Central memory CD8-positive, alpha-beta T cell (primary cell): ENCODE measurements around the gene ARHGAP42.

ENCODE experiments used
- ATAC-seq: fragments of 150-1000 bp; cut with Tn5 transposase; replicated peaks from 2 replicates; pipeline ENCODE4 v1.10.0; 2022; ENCODE audit warnings: mild to moderate bottlenecking, moderate FRiP score, moderate number of reproducible peaks; ENCODE audit not compliant: poor library complexity, severe bottlenecking; ENCODE audit errors: extremely low read depth
- DNase-seq, 2 donors: peaks; one replicate each; pipeline ENCODE4 v3.0.0; 2021; ENCODE audit warnings: low spot score in 2 of 2
- H3K27ac Mint-ChIP-seq: one replicate; pipeline ENCODE4 v1.8.0; 2022; ENCODE audit warnings: low read depth, mild to moderate bottlenecking, moderate library complexity, mixed read lengths
- H3K27me3 Mint-ChIP-seq: one replicate; pipeline ENCODE4 v1.8.0; 2022; ENCODE audit warnings: mixed read lengths
- H3K36me3 Mint-ChIP-seq: one replicate; pipeline ENCODE4 v1.8.0; 2022; ENCODE audit warnings: mild to moderate bottlenecking, moderate library complexity, mixed read lengths; ENCODE audit not compliant: insufficient read depth
- H3K4me1 Mint-ChIP-seq: one replicate; pipeline ENCODE4 v1.8.0; 2022; ENCODE audit warnings: mixed read lengths
- H3K4me3 Mint-ChIP-seq: one replicate; pipeline ENCODE4 v1.8.0; 2022; ENCODE audit warnings: mild to moderate bottlenecking, moderate library complexity, mixed read lengths
- H3K9me3 Mint-ChIP-seq: one replicate; pipeline ENCODE4 v1.8.0; 2022; ENCODE audit warnings: mixed read lengths

Gene ARHGAP42

DNA sequence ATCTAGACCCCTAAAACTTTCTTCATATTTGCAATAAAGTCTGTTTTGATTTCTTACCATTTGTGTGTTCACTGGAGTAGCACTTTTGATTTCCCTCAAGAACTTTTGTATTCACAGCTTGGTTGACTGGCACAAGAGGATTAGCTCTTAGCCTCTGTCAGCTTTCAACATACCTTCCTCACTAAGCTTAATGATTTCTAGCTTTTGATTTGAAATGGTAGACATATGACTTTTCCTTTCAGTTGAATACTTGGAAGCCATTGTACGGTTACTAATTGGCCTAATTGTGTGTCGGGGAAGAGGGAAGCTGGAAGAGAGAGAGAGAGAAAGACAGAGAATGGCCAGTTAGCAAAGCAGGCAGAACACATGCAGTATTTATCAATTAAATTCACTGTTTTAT, 180.5 kb downstream of the ARHGAP42 start:
- no peak overlapping the region for H3K27ac Mint-ChIP-seq
- ATAC-seq (no peak), DNase-seq (no peak)
- H3K4me1 Mint-ChIP-seq = no peaks in the 10 kb centered on the region
- no peaks in the 10 kb centered on the region for H3K36me3 Mint-ChIP-seq
- H3K27me3 Mint-ChIP-seq = no peaks in the 10 kb centered on the region
- no peak overlapping the region for H3K4me3 Mint-ChIP-seq
- peaks cover 6% of the 10 kb centered on the region for H3K9me3 Mint-ChIP-seq

DNA sequence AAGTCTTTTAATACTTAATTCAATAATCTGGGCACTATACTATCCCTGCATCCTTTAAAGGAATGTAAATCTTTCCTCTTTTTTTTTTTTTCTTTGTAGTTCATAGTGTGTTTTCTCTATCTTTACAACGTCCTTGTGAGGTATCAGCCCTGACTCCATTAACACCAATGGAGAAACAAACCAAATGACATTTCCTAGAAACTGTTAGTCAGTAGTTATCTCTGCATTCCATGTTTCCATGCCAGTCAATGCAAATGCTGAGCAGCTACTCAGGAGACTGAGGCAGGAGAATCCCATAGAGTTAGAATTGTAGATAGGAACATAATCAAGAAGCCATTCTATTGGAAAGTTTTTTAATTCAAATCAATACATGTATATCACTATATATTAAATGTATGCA, 182.2 kb downstream of the ARHGAP42 start:
- Mint-ChIP-seq H3K9me3 (peaks cover 14% of the 10 kb centered on the region), H3K27me3 (no peaks in the 10 kb centered on the region), H3K36me3 (no peaks in the 10 kb centered on the region), H3K4me1 (no peaks in the 10 kb centered on the region), H3K27ac (no peak overlapping the region), H3K4me3 (no peak overlapping the region)
- ATAC-seq (no peak), DNase-seq (no peak)

- no peaks in the 10 kb centered on the region for H3K36me3 Mint-ChIP-seq
- H3K9me3 Mint-ChIP-seq = peaks cover 18% of the 10 kb centered on the region
- H3K4me3 Mint-ChIP-seq = no peak overlapping the region
- ATAC-seq (no peak), DNase-seq (no peak)
- H3K27ac Mint-ChIP-seq = no peak overlapping the region
- no peaks in the 10 kb centered on the region for H3K27me3 Mint-ChIP-seq
- no peaks in the 10 kb centered on the region for H3K4me1 Mint-ChIP-seq
These were observed 183.1 kb downstream of the ARHGAP42 start for GRCh38 chr11:100870138-100870537.

- no peak overlapping the region for H3K27ac Mint-ChIP-seq
- H3K27me3 Mint-ChIP-seq = no peaks in the 10 kb centered on the region
- no peak for DNase-seq
- H3K36me3 Mint-ChIP-seq = no peaks in the 10 kb centered on the region
- peaks cover 13% of the 10 kb centered on the region for H3K9me3 Mint-ChIP-seq
- no peak for ATAC-seq
- H3K4me1 Mint-ChIP-seq = no peaks in the 10 kb centered on the region
- H3K4me3 Mint-ChIP-seq = no peak overlapping the region
These were observed 186.1 kb downstream of the ARHGAP42 start for GRCh38 chr11:100872951-100873740.

DNA sequence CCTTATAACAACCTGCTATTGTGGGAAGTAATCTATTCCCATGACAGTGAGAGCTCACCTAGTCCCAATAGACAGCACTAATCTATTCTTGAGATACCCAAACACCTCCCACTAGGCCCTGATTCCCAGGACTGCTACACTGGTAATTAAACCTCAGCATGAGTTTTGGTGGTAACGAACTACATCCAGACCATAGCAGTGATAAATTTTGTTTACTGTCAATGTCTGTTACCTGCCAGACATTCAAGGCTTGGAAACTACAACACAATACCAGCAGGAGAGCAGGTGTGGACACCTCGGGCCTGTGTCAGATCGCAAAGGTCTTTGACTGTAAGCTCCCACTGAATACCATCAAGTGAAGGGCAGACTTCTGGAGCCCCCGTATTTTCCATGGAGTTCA, 187.1 kb downstream of the ARHGAP42 start:
- no peaks in the 10 kb centered on the region for H3K4me1 Mint-ChIP-seq
- ATAC-seq = no peak
- DNase-seq = no peak
- no peak overlapping the region for H3K27ac Mint-ChIP-seq
- H3K9me3 Mint-ChIP-seq = peaks cover 13% of the 10 kb centered on the region
- H3K4me3 Mint-ChIP-seq = no peak overlapping the region
- no peaks in the 10 kb centered on the region for H3K36me3 Mint-ChIP-seq
- no peaks in the 10 kb centered on the region for H3K27me3 Mint-ChIP-seq

DNA sequence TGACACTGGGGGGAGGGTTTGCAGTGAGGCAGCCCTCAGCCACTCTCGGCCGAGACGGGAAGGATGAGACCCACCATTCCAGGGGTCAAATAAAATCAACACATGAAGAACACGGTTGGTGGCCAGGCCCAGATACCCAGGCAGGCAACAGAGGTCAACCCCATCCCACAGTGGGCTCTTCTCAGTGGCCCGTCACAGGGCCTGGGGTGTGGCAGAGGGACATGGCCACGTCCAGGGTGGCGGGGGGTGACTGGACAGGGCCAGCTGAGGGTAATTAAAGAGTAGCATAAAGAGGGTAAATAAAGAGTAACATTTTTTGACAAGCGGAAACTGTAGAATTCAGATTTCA, 188.4 kb downstream of the ARHGAP42 start:
- H3K36me3 Mint-ChIP-seq = no peaks in the 10 kb centered on the region
- no peak for DNase-seq
- no peak overlapping the region for H3K4me3 Mint-ChIP-seq
- no peak for ATAC-seq
- no peak overlapping the region for H3K27ac Mint-ChIP-seq
- H3K9me3 Mint-ChIP-seq = peaks cover 18% of the 10 kb centered on the region
- no peaks in the 10 kb centered on the region for H3K27me3 Mint-ChIP-seq
- no peaks in the 10 kb centered on the region for H3K4me1 Mint-ChIP-seq

- Mint-ChIP-seq H3K9me3 (peaks cover 18% of the 10 kb centered on the region), H3K27me3 (no peaks in the 10 kb centered on the region), H3K27ac (no peak overlapping the region), H3K4me3 (no peak overlapping the region), H3K4me1 (no peaks in the 10 kb centered on the region), H3K36me3 (no peaks in the 10 kb centered on the region)
- DNase-seq (no peak), ATAC-seq (no peak)
These were observed 189.9 kb downstream of the ARHGAP42 start for GRCh38 chr11:100876815-100877520.

DNA sequence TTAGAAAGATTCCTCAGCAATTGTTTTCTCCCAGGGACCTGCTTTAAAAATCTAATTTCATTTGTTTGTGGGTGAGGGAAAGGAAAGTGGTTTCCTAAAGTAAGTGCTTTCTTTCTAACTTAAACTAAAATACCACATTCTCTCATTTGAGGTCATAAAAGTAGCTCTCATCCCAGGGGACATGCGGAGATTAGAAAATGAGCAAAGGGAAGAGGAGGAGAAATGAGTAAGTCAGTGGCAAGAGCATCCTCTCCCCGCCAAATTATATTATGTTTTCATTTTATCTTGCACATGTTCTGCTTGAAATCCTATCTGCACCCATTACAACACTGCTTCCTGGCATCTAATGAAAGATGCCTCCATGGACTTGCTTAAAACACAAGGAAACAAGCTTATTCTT, 191.4 kb downstream of the ARHGAP42 start:
- ATAC-seq (no peak), DNase-seq (no peak)
- no peaks in the 10 kb centered on the region for H3K27me3 Mint-ChIP-seq
- H3K9me3 Mint-ChIP-seq = peaks cover 18% of the 10 kb centered on the region
- no peaks in the 10 kb centered on the region for H3K36me3 Mint-ChIP-seq
- H3K4me3 Mint-ChIP-seq = no peak overlapping the region
- no peak overlapping the region for H3K27ac Mint-ChIP-seq
- no peaks in the 10 kb centered on the region for H3K4me1 Mint-ChIP-seq

DNA sequence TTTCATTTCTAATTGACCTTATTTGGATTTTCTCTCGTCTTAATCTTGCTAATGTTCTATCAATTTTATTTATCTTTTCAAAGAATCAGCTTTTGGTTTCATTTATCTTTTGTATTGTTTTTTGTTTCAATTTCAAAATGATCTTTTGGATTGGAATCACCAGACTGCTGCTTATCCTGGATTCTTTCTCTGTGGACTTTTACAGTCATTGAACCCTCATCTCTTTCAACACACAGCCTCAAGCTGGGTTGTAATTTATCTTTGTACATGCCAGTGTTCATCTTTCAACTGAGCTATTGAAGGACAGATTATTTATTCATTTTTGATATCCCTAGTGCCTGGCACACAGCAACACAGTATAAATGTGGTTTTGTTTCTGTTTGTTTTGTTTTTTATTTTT, 195.9 kb downstream of the ARHGAP42 start:
- ATAC-seq = no peak
- Mint-ChIP-seq H3K27me3 (no peaks in the 10 kb centered on the region), H3K4me3 (no peak overlapping the region), H3K27ac (no peak overlapping the region), H3K36me3 (no peaks in the 10 kb centered on the region), H3K9me3 (peaks cover 12% of the 10 kb centered on the region), H3K4me1 (no peaks in the 10 kb centered on the region)
- no peak for DNase-seq

DNA sequence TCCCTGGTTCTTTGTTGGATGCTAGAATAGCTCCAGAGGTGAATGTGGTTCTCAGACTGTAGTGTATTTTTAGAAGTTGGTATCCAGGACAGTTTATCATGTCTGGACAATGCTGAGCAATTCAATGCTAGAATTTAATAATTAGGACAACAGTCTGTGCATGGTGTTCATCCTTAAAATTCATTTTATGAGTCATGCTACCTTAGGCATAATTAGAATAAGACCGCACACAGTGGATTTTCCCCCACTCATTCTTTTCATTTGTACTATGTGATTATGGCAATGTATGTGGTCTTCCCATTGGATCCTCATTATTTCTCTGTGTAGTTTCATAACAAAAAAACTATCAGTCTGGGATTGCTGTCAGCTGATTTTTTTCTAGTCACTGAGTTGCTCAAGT, 196.7 kb downstream of the ARHGAP42 start:
- H3K27ac Mint-ChIP-seq = no peak overlapping the region
- no peak overlapping the region for H3K4me3 Mint-ChIP-seq
- ATAC-seq (no peak), DNase-seq (no peak)
- no peaks in the 10 kb centered on the region for H3K4me1 Mint-ChIP-seq
- H3K9me3 Mint-ChIP-seq = peaks cover 12% of the 10 kb centered on the region
- no peaks in the 10 kb centered on the region for H3K27me3 Mint-ChIP-seq
- H3K36me3 Mint-ChIP-seq = no peaks in the 10 kb centered on the region

- no peaks in the 10 kb centered on the region for H3K27me3 Mint-ChIP-seq
- no peaks in the 10 kb centered on the region for H3K4me1 Mint-ChIP-seq
- no peak overlapping the region for H3K27ac Mint-ChIP-seq
- H3K4me3 Mint-ChIP-seq = no peak overlapping the region
- ATAC-seq = no peak
- peaks cover 3% of the 10 kb centered on the region for H3K9me3 Mint-ChIP-seq
- no peaks in the 10 kb centered on the region for H3K36me3 Mint-ChIP-seq
- no peak for DNase-seq
These were observed 200.6 kb downstream of the ARHGAP42 start for GRCh38 chr11:100887659-100888058.

GRCh38 chr11:100888836-100889235, 201.7 kb downstream of the ARHGAP42 start:
- Mint-ChIP-seq H3K36me3 (no peaks in the 10 kb centered on the region), H3K27ac (no peak overlapping the region)

DNA sequence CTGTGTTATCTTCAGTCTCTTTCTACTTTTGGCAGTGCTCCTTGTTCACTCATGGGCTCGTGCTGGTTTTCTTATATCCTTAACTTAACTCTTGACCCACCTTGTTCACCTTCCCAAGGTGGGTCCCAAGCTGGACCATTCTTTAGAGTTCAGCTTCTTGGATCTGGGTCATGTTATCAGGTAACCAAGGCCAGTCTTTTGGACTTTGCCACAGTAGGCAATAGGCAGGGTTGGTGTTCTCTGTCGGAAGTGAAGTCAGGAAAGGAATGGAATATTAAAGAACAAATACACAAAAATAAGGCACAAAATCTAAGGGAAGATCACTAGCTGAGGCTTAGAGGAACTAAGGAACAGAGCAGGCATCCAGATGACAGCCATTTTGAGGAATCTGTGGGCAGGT, 202.7 kb downstream of the ARHGAP42 start:
- DNase-seq = no peak
- H3K4me3 Mint-ChIP-seq = no peak overlapping the region
- no peaks in the 10 kb centered on the region for H3K36me3 Mint-ChIP-seq
- no peak for ATAC-seq
- H3K27me3 Mint-ChIP-seq = no peaks in the 10 kb centered on the region
- H3K4me1 Mint-ChIP-seq = no peaks in the 10 kb centered on the region
- H3K27ac Mint-ChIP-seq = no peak overlapping the region
- H3K9me3 Mint-ChIP-seq = no peaks in the 10 kb centered on the region

More at GRCh38 chr11:100888836-100889235, 201.7 kb downstream of the ARHGAP42 start:
- Mint-ChIP-seq H3K9me3 (no peaks in the 10 kb centered on the region), H3K27me3 (no peaks in the 10 kb centered on the region), H3K4me1 (no peaks in the 10 kb centered on the region), H3K4me3 (no peak overlapping the region)
- DNase-seq (no peak), ATAC-seq (no peak)
